ENCODE results near the gene APBA2.
"Not testable (repeated sequence)": the region's sequence is repeated elsewhere in the genome, so short reads cannot be mapped to it uniquely, and the experiment has no call there.

The APBA2 gene

GRCh38 chr15:28885630-28886430, at the start of gene APBA2:
TSS of gene APBA2 (plus strand) at chr15:28885974. CDS start at chr15:29053885, 167,911 bp downstream.
- peak; percentile 61 for DNase-seq

DNA sequence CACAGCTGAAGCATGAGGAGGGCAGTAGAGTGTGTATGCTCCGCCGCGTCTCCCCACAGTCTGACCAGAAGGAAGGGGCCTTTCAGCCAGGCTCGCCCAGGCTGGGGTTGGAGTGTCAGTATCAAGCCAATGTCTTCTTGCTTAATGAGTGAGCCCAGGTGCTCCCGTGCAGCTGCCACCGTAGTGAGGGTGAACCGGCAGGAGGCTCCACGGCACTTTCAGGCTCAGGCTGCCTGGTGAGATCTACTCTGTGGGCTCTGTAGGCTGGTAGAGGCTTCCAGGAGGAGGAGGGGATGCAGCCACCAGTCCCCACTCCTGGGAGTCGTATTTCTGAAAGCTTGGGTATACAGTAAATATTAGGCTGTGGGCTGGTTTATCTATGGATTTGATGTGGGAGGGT, 45.5 kb upstream of the APBA2 start:
- not testable (repeated sequence) for DNase-seq

DNA sequence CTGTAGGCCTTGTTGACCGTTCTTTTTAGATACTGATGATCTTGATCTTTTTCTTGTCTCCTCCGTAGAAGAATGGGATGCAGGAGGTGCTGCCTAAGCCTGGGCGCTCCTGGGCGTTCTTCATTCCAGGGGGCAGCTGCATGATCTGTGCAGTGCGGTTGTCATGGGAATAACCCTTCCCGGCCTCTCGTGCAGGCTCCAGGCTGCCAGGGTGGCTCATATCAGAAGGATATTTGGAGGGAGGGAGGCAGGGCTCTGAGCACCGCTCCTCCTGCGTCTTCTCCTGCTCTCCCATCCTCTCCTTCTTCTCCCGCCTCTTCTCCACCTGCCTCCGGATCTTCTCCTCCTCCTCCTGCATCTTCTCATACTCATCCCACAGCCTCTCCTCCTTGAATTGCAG, 43.6 kb upstream of the APBA2 start:
- not testable (repeated sequence) for DNase-seq

DNA sequence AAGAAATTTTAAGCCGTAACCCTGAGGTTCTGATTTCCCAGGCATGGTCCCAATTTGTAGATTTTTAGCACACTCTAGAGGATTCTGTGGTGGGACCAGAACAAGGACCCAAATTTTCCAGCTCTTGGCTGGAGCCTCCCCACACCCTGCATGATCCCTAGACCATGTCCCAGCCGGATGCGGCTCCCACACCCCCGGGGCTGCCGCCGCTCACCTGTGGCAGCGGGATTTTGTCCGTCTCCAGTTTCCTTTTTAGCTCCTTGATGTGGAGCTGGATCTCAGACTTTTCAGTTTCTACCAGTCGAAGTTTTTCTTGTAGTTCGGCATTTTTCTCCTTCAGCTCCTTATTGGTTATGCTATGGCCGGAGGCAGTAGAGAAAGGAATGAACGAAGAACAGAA, 42.3 kb upstream of the APBA2 start:
- not testable (repeated sequence) for DNase-seq

GRCh38 chr15:28844147-28844546, 41.6 kb upstream of the APBA2 start:
- not testable (repeated sequence) for DNase-seq

GRCh38 chr15:28847247-28847646, 38.5 kb upstream of the APBA2 start:
- not testable (repeated sequence) for DNase-seq

DNA sequence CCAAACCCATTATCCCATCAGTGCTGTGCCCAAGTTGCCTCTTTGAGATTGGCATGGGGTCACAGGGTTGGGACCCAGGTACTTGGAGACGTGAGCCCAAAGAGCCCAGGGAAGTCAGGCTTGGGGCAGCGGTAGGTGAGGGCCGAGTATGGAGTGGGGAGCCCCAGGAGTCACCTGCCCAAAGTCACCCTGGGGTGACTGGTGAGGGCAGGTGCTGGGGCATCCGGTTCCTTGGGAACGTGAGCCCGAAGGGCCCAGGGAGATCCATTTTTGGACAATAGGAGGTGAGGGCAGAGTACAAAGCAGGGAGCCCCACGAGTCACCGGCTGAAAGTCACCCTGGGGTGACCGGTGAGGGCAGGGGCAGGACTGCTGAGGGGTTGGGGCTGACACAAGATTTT, 37.8 kb upstream of the APBA2 start:
- not testable (repeated sequence) for DNase-seq

- not testable (repeated sequence) for DNase-seq
These were observed 37.3 kb upstream of the APBA2 start, which contains the start of gene GOLGA6L7 for GRCh38 chr15:28848521-28848920. TSS of gene GOLGA6L7 (minus strand) at chr15:28848644. CDS start at chr15:28848549, 95 bp downstream.

DNA sequence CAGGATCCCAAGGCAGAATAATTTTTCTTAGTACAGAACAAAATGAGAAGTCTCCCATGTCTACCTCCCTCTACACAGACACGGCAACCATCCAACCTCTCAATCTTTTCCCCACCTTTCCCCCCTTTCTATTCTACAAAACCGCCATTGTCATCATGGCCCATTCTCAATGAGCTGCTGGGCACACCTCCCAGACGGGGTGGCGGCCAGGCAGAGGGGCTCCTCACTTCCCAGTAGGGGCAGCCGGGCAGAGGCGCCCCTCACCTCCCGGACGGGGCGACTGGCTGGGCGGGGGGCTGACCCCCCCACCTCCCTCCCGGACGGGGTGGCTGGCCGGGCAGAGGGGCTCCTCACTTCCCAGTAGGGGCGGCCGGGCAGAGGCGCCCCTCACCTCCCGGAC, 36.5 kb upstream of the APBA2 start:
- DNase-seq = not testable (repeated sequence)

DNA sequence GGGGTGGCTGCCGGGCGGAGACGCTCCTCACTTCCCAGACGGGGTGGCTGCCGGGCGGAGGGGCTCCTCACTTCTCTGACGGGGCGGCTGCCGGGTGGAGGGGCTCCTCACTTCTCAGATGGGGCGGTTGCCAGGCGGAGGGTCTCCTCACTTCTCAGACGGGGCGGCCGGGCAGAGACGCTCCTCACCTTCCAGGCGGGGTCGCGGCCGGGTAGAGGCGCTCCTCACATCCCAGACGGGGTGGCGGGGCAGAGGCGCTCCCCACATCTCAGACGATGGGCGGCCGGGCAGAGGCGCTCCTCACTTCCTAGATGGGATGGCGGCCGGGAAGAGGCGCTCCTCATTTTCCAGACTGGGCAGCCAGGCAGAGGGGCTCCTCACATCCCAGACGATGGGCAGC, 36.0 kb upstream of the APBA2 start:
- not testable (repeated sequence) for DNase-seq

DNA sequence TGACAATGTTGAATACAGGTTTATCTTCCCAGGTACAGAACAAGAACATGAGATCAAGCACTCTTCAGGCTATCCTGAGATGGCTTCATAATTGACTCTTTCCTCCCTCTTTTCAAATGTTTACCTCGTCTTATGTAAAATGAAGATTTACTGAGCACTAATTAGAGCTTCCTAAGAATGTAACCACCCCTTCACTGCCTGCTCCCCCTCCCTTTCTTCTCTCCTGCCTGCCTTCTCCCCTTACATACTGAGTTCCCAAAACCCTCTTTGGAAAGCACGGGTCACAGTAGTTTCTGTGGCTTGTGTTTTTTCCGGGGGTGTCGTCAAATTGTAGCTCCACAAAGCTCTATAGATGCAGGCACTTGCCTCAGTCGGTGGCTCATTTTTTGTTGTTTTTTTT, 32.1 kb upstream of the APBA2 start:
- not testable (repeated sequence) for DNase-seq

DNA sequence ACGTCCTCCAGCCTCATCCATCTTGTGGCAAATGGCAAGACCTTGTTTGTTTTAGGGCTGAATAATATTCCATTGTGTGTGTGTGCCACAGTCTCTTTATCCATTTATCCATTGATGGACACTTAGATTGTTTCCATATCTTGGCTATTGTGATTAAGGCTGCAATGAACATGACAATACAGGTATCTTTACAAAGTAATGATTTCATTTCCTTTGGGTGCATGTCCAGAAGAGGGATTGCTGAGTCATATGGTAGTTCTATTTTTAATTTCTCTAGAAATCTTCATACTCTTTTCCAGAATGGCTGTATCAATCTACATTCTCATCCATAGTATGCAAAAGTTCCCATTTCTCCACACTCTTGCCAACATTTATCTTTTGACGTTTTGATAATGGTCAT, 31.2 kb upstream of the APBA2 start:
- not testable (repeated sequence) for DNase-seq

GRCh38 chr15:28861031-28861534, 24.7 kb upstream of the APBA2 start:
- DNase-seq = no peak

- not testable (repeated sequence) for DNase-seq
These were observed 24.0 kb upstream of the APBA2 start for GRCh38 chr15:28861589-28862293.

DNA sequence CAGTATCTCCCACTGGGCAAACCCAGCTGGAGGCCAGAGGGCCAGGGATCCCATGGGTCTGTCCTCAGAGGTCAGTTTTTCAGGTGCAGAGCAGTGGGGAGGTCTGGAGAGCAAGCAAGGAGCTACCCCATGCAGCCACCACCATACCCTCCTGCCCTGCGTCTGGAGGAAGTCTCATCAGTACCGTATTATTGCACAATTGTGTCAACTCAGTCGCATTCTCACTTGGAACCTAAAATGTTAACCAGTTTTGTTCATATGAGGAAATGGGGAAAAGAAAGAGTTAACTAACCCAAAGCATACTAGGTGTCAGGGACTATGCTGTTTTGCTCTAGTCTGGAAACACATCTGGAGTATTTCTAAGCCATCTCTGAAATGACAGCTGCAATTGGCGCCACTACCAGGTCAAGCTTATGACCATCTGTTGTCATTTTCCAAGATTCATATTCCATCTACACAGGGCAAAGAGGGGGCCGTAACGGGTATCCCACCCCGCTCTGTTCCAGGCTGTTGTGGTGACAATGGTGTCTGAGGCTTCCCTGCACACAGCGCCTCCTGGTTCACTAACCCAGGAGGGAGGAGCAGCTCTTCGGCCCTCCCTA, 16.9 kb upstream of the APBA2 start:
- DNase-seq = no peak

DNA sequence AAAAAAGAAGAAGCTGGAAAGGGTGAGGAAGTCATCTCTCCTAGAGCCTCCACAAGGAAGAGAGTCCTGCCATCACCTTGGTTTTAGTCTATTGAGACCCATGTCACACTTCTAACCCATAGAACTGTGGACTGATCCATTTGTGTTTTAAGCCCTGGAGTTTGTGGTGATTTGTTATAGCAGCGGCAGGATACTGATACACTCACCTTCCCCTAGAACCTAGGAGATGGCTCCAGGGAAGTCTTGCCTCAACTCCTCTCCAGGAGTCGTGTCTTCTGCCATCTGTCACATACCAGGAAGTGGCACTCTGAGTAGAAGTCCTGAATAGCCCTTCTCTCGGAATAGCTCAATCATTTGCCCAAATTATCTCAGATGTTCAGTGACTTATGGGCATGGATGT, 14.6 kb upstream of the APBA2 start:
- no peak for DNase-seq

DNA sequence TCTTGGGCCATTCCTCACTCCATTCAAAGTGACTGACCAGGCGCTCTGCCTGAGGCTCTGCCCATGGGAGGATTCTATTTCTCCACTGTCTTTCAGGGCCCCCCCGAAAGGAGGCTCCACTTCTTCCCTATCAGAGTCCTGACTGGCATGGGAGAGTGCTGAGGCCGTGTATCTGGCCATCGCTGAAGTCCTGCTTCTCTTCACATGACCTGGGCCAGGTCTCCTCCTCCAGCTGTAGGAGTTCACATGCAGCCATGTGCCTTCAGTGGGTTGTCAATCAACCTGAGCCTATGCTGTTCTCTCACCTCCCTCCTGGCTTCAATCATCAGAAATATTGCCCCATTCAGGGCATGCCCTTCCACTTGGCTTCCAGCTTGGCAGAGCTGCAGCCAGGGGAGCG, 12.8 kb upstream of the APBA2 start:
- no peak for DNase-seq

DNA sequence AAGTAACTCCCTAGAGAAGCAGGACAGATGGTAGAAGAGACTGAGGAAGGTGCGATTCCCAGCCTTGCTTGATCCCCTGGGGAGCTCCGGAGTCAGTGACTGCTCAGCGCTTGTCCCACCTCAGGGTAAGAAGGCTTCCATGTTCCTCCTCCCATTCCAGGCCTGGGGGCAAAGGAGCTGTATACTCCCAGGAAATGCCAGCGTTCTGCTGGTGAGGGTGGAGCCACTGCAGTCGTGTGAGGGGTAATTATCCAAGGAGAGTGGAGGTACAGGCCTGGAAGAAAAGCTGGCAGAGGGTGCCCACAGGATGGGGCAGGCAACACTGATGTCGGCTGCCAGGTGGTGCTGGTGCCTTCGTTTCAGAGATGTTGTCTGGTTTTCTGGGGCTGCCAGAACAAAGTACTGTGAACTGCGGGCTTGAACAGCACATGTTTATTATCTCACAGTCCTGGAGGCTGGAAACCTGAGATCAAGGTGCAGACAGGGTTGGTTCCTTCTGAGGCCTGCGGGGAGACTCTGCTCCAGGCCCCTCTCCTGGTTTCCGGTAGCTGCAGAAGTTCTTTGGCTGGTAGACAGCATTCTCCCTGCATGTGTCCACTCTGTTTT, 12.1 kb upstream of the APBA2 start:
- DNase-seq = no peak

DNA sequence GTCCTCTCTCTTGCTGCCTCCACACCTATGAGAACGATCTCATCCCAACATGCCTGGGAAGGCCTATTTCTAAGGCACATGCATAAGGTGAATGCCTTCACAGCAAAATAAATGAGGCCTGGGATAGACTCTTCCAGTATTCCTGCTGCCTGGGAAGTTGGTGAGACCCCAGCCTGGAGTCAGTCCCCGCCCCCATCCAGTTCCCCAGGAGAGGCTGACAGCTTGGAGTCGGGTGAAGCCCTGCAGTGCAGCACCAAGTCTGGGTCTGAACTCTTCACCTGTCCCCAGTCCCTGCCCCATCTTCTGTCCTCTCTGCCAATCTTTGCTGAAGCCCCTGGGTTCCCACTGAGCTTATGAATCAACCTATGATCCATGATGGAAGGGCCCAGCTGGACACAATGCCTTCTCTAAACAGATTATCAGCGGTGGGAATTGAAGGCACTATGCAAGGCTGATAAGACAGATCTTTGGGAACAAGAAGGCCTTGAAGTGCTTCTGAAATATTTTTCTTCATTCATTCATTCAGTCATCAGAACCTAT, 10.2 kb upstream of the APBA2 start:
- no peak for DNase-seq

- DNase-seq = no peak
These were observed 9.5 kb upstream of the APBA2 start for GRCh38 chr15:28876131-28876844.

- DNase-seq = no peak
These were observed 9.0 kb upstream of the APBA2 start for GRCh38 chr15:28876845-28877185.

DNA sequence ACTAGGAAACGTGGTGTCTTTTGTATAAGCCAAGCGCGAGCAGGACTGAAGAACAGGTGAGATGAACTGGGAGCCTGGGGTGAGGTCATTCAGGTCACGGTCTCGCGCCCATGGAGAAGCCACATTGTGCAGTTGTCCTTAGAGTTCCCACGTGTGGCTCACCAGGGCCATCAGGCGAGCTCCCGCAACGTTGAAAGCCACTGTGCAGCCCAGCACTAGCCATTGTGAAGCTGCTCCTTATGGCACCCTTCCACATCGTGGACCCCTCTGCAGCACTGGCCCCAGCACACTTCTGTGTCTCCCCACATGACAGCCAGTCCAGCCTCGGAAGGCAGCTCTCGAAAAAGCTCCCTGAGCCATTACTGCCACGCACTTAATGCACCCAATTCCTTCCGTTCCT, 7.6 kb upstream of the APBA2 start:
- DNase-seq = no peak
